HG03354 (cell line): ENCODE measurements around the gene ARIH2.

Experiments
- ATAC-seq: cut with Tn5 transposase; IDR thresholded peaks from one replicate; pipeline ENCODE4 v1.9.1; 2021; ENCODE audit warnings: mild to moderate bottlenecking; ENCODE audit not compliant: unreplicated experiment, poor library complexity, severe bottlenecking

The ARIH2 gene

DNA sequence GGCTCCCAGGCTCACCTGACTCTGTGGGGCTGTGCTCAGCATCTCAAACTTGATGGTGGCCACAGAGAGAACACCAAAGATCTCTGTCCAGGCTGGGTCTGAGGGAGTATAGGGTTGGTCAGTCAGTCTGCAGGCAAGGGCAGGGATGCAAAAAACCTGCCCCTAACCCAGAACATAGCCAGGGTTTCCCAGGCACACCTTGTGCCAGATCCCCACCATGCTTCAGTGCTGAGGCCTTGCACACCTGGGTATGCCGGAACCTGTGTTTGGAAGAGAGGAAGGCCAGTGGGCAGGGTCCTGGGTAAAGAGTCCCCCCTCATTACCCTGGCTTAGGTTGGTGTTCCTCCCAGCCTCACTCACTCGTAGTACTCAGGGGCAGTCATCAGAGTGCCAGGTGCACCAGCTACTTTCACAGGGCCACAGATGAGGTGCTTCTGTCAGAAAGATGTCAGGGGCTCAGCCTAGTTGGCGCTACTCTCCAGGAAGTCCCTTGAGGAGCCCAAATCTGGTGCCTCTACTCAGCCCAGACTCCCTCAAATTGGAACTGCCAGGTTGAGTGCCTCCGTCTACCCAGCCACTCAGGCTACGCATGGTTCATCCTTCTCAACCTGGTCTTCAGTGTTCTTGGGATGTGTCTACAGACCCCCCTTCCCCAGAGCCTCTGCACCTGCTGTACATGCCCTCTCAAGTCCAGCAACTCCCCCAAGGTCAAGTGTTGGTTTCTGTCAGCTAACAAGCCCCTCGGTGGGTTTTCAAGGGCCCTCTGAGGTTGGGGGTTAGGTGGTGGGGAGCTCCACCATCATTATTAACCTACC lies 98.0 kb downstream of the ARIH2 start:
- no peak for ATAC-seq

- ATAC-seq: no peak
Measured at GRCh38 chr3:49017229-49017970, 98.8 kb downstream of the ARIH2 start.

DNA sequence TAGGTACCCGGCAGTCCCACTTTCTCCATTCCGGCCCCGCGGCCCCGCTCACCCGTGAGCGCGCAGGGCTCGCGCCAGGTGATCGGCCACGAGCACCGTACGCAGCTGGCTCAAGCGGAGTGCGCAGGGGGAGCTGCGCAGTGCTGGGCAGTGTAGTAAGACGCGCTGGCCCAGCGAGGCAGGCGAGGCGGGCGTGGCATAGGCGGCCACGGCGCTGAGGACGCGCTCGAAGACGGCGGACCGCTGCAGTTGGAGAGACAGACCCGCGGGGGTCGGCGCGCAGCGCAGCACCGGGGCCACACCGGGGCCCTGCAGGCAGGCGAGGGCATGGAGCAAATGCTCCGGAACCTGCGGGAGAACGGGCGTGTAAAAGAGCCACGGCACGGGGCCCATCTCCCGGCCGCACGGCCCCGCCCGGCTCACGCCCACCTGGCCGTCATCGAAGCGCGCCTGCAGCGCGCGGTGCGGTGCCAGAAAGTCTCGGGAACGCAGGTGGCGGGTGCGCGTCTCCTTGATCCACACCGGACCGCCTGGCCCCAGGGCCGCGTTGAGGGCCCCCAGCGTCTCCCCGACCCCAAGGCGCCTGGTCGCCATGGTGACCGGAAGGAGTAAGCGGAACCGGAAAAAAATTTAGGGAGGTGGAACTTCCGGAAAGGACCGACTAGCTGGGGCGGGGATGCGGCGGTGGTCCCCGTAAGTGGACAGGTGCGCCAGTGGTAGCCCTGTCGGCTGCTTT lies 99.5 kb downstream of the ARIH2 start, which contains the start of gene DALRD3:
Gene DALRD3 (minus strand): TSS at position 610 of the 736 bp plus-strand sequence. CDS start 16 bp downstream, at position 594.
- no peak for ATAC-seq

- ATAC-seq: no peak
Measured at GRCh38 chr3:49018707-49019006, 100.0 kb downstream of the ARIH2 start.

- no peak for ATAC-seq
Measured at GRCh38 chr3:49019941-49020329, 101.3 kb downstream of the ARIH2 start.

GRCh38 chr3:49020330-49021212 lies 101.9 kb downstream of the ARIH2 start:
- ATAC-seq: no peak

DNA sequence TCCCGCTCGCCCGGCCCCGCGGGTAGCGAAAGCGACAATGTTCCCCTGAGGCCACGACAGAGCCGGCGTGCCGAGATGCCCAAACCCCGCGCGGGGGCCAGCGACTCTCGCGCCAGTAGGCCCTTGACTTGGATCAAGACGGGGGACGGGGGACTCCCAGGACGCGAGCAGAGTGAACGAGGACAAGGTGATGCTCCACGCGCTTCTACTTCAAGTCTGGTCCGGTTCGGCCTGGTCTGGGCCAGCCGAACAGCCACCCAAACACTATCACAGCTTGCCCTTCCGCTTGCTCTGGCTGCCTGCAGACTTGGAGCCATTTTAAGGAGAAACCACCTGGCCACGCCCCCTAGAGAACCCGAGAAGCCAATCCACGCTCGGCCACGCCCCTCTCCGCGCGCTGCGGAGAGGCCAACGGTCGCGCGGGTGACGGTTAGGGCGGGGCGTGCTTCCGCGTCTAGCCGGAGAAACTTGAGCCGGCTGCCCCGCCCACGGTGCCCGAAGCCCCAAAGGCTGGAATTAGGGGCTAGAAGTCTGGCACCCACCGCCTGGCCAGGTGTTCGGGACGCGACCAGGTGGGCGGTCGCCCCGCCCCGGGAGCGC lies 102.7 kb downstream of the ARIH2 start:
- ATAC-seq: peak; percentile 54

- ATAC-seq: peak; percentile 67
Measured at GRCh38 chr3:49021813-49022687, 103.4 kb downstream of the ARIH2 start, which contains the start of gene NDUFAF3. Gene NDUFAF3, plus strand, starts transcription at chr3:49022121. Its CDS starts 24 bp downstream, at chr3:49022145.

DNA sequence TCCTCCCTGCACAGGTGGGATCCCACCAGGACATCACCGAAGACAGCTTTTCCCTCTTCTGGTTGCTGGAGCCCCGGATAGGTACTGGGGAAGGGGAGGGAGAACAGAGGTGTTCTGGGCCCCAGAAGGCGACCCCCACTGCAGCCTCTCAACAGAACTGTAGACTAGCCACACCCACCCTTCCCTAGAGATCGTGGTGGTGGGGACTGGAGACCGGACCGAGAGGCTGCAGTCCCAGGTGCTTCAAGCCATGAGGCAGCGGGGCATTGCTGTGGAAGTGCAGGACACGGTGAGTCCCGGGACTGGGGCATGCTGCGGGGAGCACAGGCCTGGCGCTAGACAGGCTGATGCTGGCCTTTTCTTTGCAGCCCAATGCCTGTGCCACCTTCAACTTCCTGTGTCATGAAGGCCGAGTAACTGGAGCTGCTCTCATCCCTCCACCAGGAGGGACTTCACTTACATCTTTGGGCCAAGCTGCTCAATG lies 104.1 kb downstream of the ARIH2 start:
- no peak for ATAC-seq

- no peak for ATAC-seq
Measured at GRCh38 chr3:49023775-49024174, 105.1 kb downstream of the ARIH2 start.

- ATAC-seq: no peak
Measured at GRCh38 chr3:49024449-49024848, 105.8 kb downstream of the ARIH2 start.

GRCh38 chr3:49025005-49025792 lies 106.6 kb downstream of the ARIH2 start:
- no peak for ATAC-seq

GRCh38 chr3:49025793-49026520 lies 107.3 kb downstream of the ARIH2 start:
- ATAC-seq: no peak

- no peak for ATAC-seq
Measured at GRCh38 chr3:49026536-49026935, 107.9 kb downstream of the ARIH2 start.

DNA sequence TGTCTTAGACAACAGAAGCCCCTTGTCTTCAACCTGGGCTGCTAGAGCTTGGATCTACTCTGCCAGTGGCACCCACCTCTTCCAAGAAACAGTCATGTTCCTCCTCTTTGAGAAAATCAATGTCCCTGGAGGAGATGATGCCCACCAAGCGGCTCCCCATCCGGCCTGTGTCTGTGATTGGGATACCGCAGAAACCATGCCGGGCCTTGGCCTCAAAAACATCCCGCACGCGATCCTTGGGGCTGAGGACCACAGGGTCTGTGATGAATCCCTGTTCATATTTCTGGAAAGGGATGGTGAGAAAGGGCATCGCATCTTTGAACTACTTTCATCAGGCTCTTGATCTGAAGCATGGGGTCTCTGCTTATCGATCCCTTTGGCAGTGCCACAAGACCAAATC lies 109.0 kb downstream of the ARIH2 start:
- ATAC-seq: no peak

DNA sequence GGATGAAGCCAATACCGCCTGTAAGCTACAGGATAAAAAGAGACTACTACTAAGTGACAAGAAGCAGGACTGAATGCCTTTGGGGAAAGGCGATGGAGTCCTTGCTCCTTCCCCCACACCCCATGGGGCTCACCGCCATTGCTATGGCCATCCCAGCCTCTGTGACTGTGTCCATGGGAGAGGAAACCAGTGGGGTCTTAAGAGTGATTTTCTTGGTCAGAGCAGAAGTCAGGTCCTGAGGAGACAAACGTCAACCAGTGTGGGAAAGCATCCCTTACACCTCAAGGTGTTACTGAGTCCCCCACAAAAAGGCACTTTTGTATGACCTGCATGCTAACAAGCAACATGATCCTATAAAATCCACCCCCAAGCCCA lies 109.6 kb downstream of the ARIH2 start:
- no peak for ATAC-seq
